Amniotic stem cell (primary cell): Measurements from ENCODE around the gene NUDT7.

Experiments used
- DNase-seq: peaks from one replicate; lab custom pipeline; 2025; lab: John Stamatoyannopoulos, UW

The NUDT7 gene

GRCh38 chr16:77780378-77780837 is 58.1 kb downstream of the NUDT7 start:
- DNase-seq = no peak

- no peak for DNase-seq
Measured at GRCh38 chr16:77781091-77781490, 58.8 kb downstream of the NUDT7 start.

GRCh38 chr16:77782694-77783093 is 60.4 kb downstream of the NUDT7 start:
- DNase-seq = no peak

- DNase-seq = no peak
Measured at GRCh38 chr16:77784441-77785372, 62.4 kb downstream of the NUDT7 start.

GRCh38 chr16:77785373-77785764 is 63.1 kb downstream of the NUDT7 start:
- DNase-seq = no peak

- DNase-seq = no peak
Measured at GRCh38 chr16:77786186-77786847, 64.0 kb downstream of the NUDT7 start.

GRCh38 chr16:77787452-77787851 is 65.1 kb downstream of the NUDT7 start:
- no peak for DNase-seq

GRCh38 chr16:77788181-77789084 is 66.1 kb downstream of the NUDT7 start, which contains the start of gene VAT1L:
VAT1L (plus strand) TSS chr16:77788564; CDS start chr16:77788683, 119 bp downstream.
- DNase-seq = no peak

GRCh38 chr16:77789085-77790008 is 67.0 kb downstream of the NUDT7 start:
- no peak for DNase-seq

- no peak for DNase-seq
Measured at GRCh38 chr16:77790009-77790372, 67.7 kb downstream of the NUDT7 start.

GRCh38 chr16:77790912-77791311 is 68.6 kb downstream of the NUDT7 start:
- no peak for DNase-seq
